NCI-H2029 (cell line): Measurements from ENCODE around the gene WDR38.
"Not testable (repeated sequence)": the region's sequence is repeated elsewhere in the genome, so short reads cannot be mapped to it uniquely, and the experiment has no call there.

Experiments used
- DNase-seq: peaks from one replicate; lab custom pipeline; 2025; lab: John Stamatoyannopoulos, UW

Gene WDR38

DNA sequence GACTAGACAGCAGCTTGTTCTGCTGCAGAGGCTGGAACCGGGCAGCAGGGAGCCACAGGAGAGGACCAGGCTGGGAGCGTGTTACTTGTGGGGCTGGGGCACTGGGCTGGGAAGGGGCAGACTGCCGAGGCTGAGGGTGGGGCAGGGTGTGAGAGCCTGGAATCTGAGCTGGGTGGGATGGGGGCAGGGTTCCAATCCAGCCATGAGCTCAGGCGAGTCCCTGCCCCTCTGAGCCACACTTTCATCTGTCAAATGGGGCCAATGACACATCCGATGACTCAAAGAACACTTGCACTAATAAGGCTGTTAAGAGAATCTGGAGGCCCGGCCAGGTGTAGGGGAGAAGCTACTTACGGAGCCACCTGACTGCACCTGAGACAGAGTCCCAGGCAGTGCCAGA lies 18.7 kb upstream of the WDR38 start:
- no peak for DNase-seq

DNA sequence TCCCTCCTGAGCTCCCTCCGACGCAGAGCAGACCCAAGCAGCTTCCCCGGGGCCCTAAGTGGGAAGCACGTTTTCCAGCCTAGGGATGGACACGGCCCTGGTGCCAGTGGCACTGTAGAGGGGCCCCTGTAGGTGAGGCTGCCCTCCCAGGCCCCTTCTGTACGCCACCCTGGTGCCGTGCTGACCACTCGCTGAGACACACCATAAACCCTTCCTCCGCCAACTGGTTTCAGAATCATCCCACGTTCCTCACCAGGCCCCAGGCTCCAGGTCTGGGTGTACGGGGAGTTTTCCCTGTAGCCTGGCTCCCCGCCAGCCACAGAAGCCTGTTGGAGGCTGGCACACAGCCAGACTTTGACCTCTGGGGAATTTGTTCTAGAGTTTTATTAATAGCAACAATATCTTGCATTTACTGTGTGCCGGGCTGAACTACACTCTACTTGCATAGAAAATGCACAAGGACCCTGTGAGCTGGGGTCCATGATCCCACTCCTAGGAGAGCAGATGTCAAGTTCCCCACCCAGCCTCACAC lies 18.2 kb upstream of the WDR38 start:
- DNase-seq = peak; percentile 57

DNA sequence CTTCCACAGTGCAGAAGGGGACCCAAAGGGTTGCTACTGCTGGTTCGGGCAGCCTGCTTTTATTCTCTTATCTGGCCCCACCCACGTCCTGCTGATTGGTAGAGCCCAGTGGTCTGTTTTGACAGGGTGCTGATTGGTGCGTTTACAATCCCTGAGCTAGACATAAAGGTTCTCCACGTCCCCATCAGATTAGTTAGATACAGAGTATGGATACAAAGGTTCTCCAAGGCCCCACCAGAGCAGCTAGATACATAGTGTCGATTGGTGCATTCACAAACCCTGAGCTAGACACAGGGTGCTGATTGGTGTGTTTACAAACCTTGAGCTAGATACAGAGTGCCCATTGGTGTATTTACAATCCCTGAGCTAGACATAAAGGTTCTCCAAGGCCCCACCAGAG lies 15.1 kb upstream of the WDR38 start:
- DNase-seq = not testable (repeated sequence)

DNA sequence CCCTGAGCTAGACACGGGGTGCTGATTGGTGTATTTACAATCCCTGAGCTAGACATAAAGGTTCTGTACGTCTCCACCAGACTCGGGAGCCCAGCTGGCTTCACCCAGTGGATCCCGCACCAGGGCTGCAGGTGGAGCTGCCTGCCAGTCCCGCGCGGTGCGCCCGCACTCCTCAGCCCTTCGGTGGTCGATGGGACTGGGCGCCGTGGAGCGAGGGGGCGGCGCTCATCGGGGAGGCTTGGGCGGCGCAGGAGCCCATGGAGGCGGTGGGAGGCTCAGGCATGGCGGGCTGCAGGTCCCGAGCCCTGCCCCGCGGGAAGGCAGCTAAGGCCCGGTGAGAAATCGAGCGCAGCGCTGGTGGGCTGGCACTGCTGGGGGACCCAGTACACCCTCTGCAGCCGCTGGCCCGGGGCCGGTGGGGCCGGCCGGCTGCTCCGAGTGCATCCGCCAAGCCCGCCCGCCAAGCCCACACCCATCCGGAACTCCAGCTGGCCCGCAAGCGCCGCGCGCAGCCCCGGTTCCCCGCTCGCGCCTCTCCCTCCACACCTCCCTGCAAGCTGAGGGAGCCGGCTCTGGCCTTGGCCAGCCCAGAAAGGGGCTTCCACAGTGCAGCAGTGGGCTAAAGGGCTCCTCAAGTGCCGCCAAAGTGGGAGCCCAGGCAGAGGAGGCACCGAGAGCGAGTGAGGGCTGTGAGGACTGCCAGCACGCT lies 14.5 kb upstream of the WDR38 start:
- not testable (repeated sequence) for DNase-seq

DNA sequence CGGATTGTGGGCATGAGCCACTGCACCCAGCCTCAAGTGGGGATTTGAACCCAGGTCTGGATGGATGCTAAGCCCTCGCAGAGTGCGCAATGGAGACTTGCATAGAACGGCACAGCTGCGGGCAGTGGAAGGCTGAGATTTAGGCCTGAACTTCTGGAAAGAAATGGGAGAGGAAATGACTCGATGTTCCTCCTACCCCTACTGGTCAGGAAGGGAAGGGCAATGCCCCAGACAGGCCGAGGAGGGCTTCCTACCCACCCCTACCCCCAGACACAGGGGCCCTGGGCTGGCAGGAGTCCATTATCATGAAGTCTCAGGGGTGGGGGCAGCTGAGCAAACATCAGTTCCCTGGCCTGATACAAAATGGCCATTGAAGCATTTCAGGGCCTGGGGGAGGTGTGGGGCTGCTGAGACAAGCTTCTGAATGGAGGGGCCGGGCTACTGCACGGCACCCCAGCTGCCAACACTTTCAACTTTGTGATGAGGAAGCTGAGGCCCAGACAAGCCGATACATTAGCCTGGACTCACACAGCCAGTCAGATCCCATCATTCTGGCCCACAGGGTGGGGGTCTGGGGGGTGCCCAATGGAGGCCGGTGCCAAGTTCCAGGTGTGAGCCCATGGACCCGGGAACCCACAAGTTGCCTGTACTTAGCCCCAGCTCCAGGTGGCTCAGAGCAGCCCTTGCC lies 13.5 kb upstream of the WDR38 start:
- DNase-seq = no peak

DNA sequence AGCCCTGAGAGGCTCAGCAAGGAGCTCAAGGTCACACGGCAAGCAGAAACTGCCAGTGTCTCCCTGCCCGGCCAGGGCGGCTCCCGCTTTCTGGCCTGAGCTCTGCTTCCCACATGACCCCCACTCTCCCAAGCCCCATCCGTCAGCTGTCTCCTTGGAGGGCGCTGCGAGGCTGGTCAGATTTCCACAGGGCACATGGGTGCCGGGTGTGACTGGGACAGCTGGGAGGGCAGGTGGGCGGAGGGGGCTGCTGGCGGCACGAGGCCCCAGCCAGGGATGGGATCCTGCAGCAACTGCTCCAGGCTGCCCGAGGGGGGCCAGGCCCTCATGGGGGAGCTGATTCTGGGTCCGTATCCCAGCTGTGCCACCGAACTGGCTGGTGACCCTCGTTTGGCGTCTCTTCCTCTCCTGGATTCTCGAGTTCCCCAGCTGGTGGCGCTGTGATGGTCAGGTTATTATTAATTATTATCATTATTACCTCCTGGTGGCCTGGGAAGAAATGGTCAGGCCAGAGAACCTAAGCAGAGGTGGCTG lies 12.9 kb upstream of the WDR38 start:
- DNase-seq = no peak

DNA sequence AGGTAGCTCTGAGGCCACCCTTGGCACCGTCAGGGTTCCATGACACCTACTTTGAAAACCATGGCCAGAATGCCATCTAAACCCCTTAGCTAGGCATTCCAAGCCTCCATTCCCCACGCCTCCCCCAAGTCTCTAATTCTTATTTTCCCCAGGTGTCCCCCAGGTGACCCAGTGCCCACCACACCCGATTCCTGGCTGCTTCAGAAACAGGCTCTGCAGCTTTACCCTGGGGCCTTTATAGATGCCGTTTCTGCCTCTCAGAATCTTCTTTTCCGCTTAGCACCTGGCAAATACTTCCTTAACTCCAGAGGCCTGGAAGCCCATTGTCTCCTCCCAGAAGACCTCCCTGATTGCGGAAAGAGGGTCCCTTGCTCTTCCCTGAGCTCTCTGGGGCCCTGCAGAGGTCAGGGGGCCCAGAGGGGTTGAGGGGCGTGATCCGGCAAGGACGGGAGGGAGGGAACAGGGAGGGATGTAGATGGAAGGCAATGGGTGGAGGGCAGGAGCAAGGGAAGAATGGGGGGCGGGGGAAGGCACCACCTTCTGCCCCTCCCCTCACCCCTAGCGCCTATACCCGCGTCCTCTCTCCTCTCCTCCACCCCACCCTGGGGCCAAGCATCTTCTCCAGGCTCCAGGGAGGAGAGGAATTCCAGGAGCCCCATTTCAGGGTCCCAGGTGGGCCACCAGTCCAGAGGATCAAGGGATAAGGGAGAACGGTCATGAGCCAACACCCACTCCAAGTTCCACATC lies 12.0 kb upstream of the WDR38 start:
- DNase-seq = no peak

DNA sequence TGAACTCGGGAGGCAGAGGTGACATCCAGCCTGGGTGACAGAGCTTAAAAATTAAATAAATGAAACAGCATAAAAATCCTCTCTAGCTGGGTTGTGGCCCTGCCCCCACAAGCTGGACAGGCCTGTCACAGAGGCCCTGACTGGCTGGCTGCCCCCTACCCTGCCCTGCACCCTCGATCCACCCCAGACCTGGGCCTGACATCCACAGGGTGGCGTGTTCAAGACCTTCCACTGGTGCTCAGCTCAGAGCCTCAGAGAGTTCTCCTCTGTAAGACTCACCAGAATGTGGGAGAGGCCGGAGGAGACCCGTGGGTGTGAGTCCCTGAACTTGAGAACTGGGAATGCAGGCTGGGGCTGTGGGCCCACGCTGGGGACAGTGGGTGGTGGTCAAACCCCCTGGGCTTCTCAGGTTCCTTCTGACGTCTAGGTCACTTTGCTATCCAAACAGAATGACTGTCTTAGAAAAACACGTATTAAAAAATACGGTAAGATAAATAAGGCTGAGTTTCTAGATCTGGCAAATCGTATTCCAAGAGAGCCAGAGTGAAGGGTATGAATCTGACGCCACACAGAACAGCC lies 9.7 kb upstream of the WDR38 start:
- DNase-seq = no peak

DNA sequence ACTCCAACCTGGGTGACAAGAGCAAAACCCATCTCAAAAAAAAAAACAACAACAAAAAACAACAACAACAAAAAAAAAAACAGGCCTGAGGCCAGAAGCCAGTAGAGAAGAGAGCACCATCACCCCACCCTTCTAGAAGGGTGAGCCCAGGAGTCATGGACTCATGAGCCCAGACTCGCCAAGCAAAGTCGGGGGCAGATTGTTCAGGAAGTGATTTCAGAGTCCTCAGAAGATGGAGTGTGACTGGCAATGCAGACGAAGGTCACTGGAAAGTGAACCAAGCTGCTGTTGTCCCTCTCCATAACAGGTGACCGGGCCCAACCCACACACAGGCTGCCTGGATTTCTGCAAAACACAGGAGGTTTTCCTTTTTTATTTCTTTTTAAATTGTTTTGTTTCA lies 9.0 kb upstream of the WDR38 start:
- DNase-seq = no peak

DNA sequence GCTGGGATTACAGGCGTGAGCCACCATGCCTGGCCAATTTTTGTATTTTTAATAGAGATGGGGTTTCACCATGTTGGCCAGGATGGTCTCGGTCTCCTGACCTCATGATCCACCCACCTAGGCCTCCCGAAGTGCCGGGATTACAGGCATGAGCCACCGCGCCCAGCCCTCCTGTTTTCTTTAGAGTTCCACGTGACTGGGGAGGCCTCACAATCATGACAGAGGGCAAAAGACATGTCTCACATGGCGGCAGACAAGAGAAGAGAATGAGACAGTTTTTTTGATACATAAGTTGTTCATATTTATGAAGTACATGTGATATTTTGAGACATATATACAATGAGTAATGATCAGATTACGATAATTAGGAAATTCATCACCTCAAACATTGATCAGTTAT lies 6.8 kb upstream of the WDR38 start:
- DNase-seq = not testable (repeated sequence)

DNA sequence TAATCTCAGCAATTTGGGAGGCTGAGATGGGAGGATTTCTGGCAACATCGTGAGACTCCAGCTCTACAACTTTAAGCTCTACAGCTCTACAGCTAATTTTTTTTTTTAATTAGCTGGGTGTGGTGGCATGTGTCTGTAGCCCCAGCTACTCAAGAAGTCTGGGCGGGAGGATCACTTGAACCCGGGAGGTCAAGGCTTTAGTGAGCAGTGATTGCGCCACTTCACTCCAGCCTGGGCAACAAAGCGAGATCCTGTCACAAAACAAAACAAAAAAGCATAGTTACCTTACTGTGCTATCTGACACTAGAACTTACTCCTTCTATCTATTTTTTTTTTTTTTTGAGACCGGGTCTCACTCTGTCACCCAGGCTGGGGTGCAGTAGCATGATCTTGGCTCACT lies 6.3 kb upstream of the WDR38 start:
- DNase-seq = no peak

DNA sequence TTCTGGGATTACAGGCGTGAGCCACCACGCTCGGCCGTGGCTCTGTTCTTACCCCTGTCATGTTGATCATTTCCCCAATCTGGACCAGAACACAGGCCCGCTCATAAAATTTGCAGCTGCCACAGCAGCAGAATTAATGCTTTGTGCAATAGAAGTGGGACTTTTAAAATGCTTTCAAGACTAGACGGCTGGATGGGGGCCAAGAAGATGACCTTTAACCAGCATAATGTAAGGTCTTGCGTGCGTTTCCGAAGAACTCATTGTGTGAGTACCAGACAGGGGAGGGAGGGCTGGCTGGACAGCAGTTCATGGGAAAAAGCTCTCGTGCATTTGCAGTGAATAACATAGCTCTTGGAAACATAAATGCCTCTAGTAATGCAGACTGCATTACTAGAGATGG lies 3.5 kb upstream of the WDR38 start:
- DNase-seq = no peak

DNA sequence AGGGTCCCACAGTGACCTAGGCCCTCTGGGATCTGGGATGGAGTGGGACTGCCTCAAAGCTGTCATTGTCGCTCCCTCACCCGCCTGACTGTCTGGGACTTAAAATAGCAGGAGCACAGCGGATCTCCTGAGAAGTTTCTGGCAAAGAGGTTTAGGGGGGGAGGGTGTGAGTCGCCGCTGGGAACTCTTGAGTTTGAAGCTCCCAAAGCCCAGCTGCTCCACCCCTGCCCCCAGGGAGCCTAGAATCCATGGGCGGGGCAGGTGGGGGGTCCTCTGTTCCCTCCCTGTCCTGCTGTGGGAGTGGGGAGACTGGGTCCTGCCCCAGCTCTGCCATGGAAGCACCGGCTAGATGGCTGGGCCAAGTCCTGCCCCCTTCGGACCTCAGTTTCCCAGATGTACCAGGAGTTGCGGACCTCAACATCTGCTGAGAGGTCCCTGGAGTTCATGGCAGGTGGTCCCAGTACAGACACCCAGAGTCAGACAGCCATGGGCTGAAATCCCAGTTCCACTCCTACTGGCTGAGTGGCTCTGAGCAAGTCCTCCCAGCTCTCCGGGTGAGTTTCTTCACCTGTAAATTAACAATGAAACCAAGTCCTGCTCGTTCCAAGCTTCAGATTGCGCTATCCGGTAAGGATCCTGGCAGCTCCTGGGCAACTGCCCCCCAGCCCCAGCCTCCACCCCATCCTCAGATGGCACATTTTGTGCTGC lies 985 bp upstream of the WDR38 start:
- no peak for DNase-seq

DNA sequence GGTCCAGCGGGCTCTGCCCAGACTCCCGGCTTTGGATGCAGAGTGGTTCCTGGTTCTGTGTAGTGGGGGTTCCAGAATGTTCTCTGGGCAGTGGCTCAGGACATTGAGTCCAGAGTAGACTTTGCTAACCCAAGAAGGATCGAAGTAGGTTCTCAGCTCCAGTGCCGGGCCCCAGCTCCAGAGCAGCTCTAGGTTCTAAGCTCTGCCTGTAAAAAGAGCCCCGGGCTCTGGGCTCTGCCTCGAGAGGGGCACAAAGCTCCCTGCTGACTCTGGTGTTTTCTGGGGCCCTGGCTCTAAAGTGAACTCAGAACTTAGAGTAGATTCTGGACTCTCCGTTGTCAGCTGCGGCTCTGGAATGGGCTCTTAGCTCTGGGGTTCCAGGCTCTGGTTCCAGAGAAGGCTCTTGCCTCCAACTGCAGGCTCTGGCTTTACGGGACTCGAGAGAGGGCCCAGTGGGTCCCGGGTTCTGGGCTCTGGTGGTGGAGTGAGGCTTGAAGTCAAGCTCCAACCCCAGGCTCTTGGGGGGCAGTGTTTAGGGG lies 414 bp downstream of the WDR38 start:
- no peak for DNase-seq

DNA sequence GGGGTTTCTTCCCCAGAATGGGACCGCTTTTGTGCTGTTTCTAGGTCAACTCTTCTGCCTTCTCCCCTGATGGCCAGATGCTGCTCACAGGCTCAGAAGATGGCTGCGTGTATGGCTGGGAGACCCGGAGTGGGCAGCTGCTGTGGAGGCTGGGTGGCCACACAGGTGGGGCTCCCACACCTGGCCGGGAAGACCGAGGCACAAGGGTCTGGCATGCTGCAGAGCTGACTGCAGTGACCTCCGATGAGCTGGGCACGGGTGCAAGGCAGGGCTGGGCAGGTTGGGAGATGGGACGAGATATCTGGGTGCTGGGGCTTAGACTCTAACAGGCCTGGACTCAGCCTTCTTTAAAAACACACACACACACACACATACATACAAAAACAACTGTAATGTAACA lies 901 bp downstream of the WDR38 start:
- DNase-seq = no peak

DNA sequence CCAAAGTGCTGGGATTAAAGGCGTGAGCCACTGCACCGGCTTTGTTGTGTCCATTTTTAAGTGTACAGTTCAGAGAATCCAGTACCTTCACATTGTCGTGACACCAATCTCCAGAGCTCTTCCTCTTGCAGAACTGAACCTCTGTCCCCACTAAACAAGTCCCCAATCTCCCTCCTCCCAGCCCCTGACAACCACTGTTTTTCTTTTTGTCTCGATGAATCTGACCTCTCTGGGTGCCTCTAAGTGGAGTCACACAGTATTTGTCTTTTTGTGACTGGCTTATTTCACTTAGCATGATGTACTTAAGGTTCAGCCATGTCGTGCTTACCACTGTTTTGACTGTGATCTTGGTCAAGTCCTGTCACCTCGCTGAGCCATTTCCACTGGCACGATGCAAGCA lies 1.6 kb downstream of the WDR38 start:
- DNase-seq = no peak

DNA sequence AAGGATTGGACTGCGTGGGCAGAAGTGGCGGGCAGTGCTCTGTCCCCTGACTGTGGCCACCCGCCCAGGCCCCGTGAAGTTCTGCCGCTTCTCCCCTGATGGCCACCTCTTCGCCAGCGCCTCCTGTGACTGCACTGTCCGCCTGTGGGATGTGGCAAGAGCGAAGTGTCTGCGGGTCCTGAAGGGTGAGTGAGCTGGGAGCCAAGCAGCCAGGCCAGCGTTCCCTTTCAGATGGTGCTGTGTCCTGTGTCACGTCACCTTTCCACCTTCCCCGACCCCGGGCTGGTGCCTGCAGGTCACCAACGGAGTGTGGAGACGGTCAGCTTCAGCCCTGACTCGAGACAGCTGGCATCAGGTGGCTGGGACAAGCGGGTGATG lies 2.3 kb downstream of the WDR38 start:
- no peak for DNase-seq

DNA sequence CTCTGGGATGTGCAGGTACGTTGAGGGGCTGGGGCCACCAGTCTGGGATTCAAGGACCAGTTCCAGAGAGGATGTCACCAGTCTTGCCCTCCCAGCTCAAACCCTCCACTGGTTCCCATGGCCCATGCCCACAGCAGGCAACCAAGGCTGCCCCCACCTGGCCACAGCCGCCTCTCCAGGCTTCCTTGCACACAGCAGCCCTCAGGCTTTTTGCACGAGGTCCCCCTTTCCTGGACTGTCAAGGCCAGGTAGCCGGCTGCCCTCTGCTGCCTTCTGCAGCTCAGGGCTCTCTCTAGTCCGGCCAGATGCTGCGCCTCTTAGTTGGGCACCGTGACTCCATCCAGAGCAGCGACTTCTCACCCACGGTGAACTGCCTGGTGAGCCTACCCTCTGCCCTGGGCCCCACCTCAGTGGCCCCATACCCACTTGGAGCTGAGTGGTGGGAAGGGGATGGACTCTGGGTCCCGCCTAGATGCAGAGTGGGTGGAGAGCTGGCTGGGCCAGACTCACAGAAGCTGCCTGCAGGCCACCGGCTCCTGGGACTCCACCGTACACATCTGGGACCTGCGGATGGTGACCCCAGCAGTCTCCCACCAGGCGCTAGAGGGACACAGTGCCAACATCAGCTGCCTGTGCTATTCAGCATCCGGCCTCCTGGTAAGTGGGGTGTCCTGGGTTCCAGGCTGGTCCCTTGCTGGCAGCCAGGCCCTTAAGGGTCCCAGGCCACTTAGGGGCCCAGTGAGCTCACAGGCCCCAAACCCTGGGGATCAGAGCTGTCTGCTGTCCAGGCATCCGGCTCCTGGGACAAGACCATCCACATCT lies 2.9 kb downstream of the WDR38 start:
- DNase-seq = no peak

DNA sequence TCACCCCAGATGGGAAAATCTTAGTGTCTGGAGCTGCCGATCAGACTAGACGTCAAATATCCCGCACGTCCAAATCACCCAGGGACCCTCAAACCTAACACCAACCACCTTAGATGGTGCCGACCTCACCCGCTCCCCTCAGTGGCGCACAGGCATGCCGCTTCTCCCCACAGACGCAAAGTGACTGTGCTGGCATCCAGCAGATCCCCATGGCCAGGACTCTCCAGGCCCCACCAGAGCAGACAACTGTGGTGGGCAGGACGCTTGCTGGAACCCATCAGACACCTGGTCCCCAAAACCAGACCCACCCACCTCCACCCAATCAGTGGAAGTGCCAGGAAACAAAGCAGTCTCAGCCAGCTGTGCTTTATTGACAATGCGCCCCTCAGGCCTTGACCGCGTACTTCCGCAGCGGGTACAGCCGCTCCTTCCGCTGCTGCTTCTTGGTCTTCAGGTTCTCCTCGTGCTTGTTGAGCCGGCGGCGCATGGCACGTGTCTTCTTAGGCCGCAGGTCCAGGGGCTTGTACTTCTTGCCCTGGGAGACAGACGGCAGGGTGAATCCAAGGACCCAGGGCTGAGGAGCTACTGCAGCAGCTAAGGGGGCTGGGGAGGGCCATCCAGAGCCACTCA lies 4.4 kb downstream of the WDR38 start:
- DNase-seq = no peak
